NCI-H774 (cell line): ENCODE measurements around the gene SLC22A17.
"Not testable (repeated sequence)": the region's sequence is repeated elsewhere in the genome, so short reads cannot be mapped to it uniquely, and the experiment has no call there.

ENCODE experiments used
- DNase-seq: peaks from one replicate; lab custom pipeline; 2025; lab: John Stamatoyannopoulos, UW

Gene SLC22A17

GRCh38 chr14:23339506-23340268 lies 13.0 kb downstream of the SLC22A17 start:
- no peak for DNase-seq

- DNase-seq: no peak
Observed at GRCh38 chr14:23335623-23336022, 17.1 kb downstream of the SLC22A17 start.

GRCh38 chr14:23327947-23328744 lies 24.5 kb downstream of the SLC22A17 start:
- DNase-seq: peak; percentile 50

GRCh38 chr14:23326491-23327332 lies 26.0 kb downstream of the SLC22A17 start:
- DNase-seq: no peak

- DNase-seq: not testable (repeated sequence)
Observed at GRCh38 chr14:23325746-23326145, 26.9 kb downstream of the SLC22A17 start.

GRCh38 chr14:23324993-23325392 lies 27.7 kb downstream of the SLC22A17 start:
- no peak for DNase-seq

GRCh38 chr14:23324455-23324846 lies 28.2 kb downstream of the SLC22A17 start:
- no peak for DNase-seq

- no peak for DNase-seq
Observed at GRCh38 chr14:23323838-23324454, 28.7 kb downstream of the SLC22A17 start.

GRCh38 chr14:23322568-23323517 lies 29.8 kb downstream of the SLC22A17 start:
- DNase-seq: no peak

GRCh38 chr14:23321572-23322547 lies 30.8 kb downstream of the SLC22A17 start:
- peak; percentile 29 for DNase-seq

GRCh38 chr14:23320584-23321571 lies 31.8 kb downstream of the SLC22A17 start, which contains the start of gene PABPN1:
Gene PABPN1 (plus strand): TSS chr14:23321457. CDS start chr14:23321470, 13 bp downstream.
- DNase-seq: peak; percentile 100

GRCh38 chr14:23319746-23320583 lies 32.7 kb downstream of the SLC22A17 start:
- no peak for DNase-seq

- no peak for DNase-seq
Observed at GRCh38 chr14:23316300-23316699, 36.4 kb downstream of the SLC22A17 start.

GRCh38 chr14:23310546-23310945 lies 42.1 kb downstream of the SLC22A17 start:
- DNase-seq: no peak

- no peak for DNase-seq
Observed at GRCh38 chr14:23308721-23309445, 43.8 kb downstream of the SLC22A17 start.
